ENCODE results near the gene PAAF1.

The PAAF1 gene

DNA sequence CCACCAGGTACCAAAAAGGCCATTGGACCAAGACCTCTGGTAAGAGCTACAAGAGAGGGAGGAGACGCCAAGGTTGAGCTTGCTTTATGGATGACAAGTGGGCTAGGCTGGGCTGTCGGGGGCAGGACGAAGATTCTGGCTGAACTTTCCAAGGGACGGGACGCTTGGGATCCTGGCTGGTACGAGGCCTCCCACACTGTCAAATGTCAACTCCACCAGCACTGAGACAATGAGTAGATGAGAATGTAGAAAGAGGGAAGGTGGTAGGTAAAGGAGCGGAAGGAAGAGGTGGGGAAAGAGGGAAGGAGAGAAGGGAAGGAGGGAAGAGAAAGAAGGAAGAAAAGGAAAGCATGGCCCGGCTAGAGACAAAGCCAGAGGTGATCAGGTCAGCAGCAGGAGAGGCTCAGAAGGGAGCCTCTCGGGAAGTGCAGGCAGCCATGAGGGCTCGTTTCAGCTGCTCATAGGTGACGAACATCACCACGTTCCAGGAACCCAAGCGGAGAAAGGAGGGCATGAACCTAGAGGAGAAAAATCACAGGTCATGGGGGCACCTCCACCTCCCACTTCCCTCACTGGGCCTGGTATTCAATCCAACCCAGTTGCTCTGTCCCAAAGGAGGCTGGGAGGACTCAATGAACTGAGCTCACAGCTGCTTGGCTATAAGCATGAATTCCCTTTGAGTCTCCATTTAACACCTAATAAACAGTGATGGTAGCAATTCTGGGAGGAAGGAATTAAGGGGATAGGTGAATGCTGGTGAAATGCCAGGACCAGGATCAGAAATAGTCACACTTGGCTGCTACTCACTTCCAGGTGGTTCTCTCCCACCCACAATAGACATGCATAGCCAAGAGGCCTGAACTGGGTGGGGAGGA is 98.0 kb downstream of the PAAF1 start:
- TF ChIP-seq RAD21 (IDR thresholded peaks at IDR 0.05; ENCODE audit: low read depth) (no peak), ZBTB7A (IDR thresholded peaks at IDR 0.05; ENCODE audit: low read depth) (no peak)
- TF ChIP-seq, protein P1, sequence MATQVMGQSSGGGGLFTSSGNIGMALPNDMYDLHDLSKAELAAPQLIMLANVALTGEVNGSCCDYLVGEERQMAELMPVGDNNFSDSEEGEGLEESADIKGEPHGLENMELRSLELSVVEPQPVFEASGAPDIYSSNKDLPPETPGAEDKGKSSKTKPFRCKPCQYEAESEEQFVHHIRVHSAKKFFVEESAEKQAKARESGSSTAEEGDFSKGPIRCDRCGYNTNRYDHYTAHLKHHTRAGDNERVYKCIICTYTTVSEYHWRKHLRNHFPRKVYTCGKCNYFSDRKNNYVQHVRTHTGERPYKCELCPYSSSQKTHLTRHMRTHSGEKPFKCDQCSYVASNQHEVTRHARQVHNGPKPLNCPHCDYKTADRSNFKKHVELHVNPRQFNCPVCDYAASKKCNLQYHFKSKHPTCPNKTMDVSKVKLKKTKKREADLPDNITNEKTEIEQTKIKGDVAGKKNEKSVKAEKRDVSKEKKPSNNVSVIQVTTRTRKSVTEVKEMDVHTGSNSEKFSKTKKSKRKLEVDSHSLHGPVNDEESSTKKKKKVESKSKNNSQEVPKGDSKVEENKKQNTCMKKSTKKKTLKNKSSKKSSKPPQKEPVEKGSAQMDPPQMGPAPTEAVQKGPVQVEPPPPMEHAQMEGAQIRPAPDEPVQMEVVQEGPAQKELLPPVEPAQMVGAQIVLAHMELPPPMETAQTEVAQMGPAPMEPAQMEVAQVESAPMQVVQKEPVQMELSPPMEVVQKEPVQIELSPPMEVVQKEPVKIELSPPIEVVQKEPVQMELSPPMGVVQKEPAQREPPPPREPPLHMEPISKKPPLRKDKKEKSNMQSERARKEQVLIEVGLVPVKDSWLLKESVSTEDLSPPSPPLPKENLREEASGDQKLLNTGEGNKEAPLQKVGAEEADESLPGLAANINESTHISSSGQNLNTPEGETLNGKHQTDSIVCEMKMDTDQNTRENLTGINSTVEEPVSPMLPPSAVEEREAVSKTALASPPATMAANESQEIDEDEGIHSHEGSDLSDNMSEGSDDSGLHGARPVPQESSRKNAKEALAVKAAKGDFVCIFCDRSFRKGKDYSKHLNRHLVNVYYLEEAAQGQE (IDR thresholded peaks at IDR 0.05; ENCODE audit: low read depth): no peak

DNA sequence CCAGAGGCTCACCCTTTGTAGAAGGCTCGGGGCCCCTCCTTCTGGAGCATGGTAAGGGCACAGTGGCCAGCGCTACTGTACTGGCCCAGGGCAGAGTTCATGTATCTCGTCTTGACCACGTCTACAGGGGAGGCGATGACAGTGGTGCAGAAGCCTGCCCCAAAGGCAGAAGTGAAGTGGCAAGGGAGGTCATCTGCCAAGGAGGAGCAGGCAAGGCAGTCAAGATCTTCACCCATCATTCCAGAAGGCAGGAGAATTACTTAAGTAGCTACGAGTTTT is 98.6 kb downstream of the PAAF1 start:
- TF ChIP-seq NFIC (IDR thresholded peaks at IDR 0.05): no peak
- TF ChIP-seq EP300 (IDR thresholded peaks at IDR 0.05; ENCODE audit: borderline replicate concordance): no peak
- TF ChIP-seq TAF1 (IDR thresholded peaks at IDR 0.05; ENCODE audit: low read depth): no peak
- no peak for TF ChIP-seq YY1 (IDR thresholded peaks at IDR 0.05; ENCODE audit: low read depth)
- no peak for TF ChIP-seq ZBTB7A (IDR thresholded peaks at IDR 0.05; ENCODE audit: low read depth)
- TF ChIP-seq, protein P1 (IDR thresholded peaks at IDR 0.05; ENCODE audit: low read depth): no peak
- TF ChIP-seq, protein P2, sequence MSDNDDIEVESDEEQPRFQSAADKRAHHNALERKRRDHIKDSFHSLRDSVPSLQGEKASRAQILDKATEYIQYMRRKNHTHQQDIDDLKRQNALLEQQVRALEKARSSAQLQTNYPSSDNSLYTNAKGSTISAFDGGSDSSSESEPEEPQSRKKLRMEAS (IDR thresholded peaks at IDR 0.05): no peak
- TF ChIP-seq, protein P3, sequence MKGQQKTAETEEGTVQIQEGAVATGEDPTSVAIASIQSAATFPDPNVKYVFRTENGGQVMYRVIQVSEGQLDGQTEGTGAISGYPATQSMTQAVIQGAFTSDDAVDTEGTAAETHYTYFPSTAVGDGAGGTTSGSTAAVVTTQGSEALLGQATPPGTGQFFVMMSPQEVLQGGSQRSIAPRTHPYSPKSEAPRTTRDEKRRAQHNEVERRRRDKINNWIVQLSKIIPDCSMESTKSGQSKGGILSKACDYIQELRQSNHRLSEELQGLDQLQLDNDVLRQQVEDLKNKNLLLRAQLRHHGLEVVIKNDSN (IDR thresholded peaks at IDR 0.05): no peak
- TF ChIP-seq TCF12 (IDR thresholded peaks at IDR 0.05; ENCODE audit: low read depth): no peak
- TF ChIP-seq FOXM1 (IDR thresholded peaks at IDR 0.05; ENCODE audit: borderline replicate concordance, low read depth): no peak
- no peak for TF ChIP-seq CREB1 (IDR thresholded peaks at IDR 0.05; ENCODE audit: low read depth)
- no peak for TF ChIP-seq EGR1 (IDR thresholded peaks at IDR 0.05)
- no peak for TF ChIP-seq RAD21 (IDR thresholded peaks at IDR 0.05; ENCODE audit: low read depth)
- TF ChIP-seq CEBPB (IDR thresholded peaks at IDR 0.05): no peak
- no peak for TF ChIP-seq TEAD4 (IDR thresholded peaks at IDR 0.05)

DNA sequence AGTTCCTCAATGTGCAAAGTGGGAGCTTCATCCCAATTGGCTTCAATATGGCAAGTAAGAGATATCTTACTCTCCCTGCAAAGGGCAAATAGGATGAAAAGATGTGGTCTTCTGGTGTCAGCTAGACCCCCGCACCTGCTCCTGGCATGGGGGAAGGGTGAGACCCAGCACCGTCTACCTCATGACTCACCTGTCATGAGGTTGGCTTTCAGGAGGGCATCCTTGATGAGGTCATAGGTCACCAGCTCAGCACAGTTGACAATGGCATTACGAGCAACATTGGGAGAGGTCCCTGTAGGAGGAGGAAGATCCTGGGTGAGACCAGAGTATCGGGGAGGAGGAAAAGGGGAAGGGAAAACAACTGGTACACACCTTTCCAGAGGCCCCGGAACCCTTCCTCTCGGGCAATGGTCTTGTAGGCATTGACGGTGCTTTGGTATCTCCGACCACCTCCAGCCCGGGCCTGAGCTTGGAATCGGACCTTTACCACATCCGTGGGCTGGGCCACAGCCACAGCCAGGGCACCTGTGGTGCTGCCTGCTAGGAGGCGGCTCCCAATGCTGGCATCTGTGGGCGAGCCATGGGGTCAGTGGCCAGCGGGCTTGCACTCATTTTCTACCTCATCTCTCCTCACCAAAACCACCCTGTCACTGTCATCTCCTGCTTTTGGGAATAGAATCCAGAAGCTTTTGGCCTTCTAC is 99.8 kb downstream of the PAAF1 start:
- TF ChIP-seq TCF12 (IDR thresholded peaks at IDR 0.05; ENCODE audit: low read depth): no peak
- TF ChIP-seq ZBTB7A (IDR thresholded peaks at IDR 0.05; ENCODE audit: low read depth): no peak
- TF ChIP-seq TAF1 (IDR thresholded peaks at IDR 0.05; ENCODE audit: low read depth): no peak
- TF ChIP-seq, protein P3 (IDR thresholded peaks at IDR 0.05): no peak

DNA sequence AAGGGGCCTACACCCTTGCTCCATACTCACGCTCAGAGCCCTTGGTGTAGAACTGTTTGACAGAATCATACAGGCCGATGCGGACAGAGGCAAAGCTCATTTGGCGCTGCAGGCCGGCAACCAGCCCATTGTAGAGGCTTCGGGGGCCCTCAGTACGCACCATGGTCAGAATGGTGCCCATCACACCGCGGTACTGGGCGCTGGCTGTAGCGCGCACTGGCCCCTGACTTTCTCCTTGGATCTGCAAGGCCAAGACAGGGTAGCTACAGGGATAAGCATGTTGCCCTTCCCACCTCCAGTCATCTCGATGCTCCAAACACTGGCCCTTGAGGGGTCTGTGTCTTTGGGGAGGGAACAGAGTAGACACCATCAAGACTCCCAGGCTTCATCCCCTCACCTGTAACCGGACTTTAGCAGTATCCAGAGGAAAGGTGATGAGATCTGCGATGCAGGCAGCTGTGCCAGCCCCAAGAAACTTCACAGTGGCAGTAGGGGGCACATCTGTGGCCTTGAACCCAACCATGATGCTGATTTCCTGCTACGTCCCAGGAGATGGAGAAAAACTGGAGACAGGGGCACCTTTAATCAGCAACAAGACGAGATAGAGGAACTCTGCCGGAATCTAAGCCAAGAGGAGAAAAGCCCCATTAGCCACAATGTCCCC is 101.2 kb downstream of the PAAF1 start:
- TF ChIP-seq TEAD4 (IDR thresholded peaks at IDR 0.05): no peak
- no peak for TF ChIP-seq TAF1 (IDR thresholded peaks at IDR 0.05; ENCODE audit: low read depth)
- TF ChIP-seq, protein P3 (IDR thresholded peaks at IDR 0.05): no peak
- TF ChIP-seq RAD21 (IDR thresholded peaks at IDR 0.05; ENCODE audit: low read depth): no peak
- TF ChIP-seq CEBPB (IDR thresholded peaks at IDR 0.05): no peak
- no peak for TF ChIP-seq EGR1 (IDR thresholded peaks at IDR 0.05)

DNA sequence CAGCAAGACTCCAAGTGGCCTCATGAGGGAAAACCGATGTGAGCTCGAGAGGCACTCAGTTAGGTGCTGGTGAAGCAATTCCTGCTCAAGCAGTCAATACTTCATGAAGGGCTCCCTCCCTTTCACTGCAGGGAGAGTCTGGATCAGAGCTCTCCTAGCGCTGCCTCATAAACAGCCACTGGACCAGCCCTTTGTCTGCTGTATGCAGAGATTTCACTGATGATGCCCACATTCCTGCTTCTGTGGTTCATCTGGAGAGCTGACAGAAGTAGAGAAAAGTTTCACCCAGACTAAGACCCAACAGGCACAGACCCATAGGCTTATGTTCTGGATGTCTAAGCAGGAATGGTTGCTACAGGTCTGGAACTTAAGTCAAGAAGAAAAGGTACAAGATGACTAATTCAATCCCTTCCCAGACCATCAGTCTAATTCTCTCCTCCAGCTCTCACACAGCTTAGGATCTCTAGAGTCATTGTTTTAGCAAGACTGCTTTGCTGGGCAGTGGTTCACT is 101.8 kb downstream of the PAAF1 start:
- TF ChIP-seq, protein P2 (IDR thresholded peaks at IDR 0.05): no peak
- no peak for TF ChIP-seq TEAD4 (IDR thresholded peaks at IDR 0.05)
